Measurements from ENCODE around the gene ANKDD1B.

DNA sequence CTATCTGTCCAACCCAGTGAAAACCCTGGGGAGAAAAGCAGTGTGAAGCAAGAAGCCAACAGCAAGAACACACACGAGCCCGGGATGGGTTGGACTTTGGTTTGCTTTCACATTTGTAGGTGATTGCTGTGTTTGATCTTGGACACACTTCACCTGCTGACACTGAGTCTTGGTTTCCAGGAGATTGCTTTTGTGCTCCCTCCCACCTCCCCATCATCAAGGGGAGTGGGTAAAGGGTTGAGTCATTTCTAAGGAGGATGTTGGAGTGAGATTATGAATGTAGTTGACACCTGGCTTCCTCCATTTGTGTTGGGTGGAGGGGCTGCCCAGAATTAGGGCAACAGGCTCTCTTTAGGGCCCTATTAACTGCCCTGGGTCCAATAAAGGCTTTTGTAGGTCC lies 37.5 kb downstream of the ANKDD1B start:
- TF ChIP-seq POLR2A (IDR thresholded peaks at IDR 0.05) (no peak), CTCF (IDR thresholded peaks at IDR 0.05) (no peak)

Measured in right lobe of liver (tissue), 4 donors.